MCF 10A (cell line): ENCODE measurements around the gene SCAMP1. TPM values are rescaled to one million over a fixed set of nuclear protein-coding genes. Genes with fewer than 3 reads are reported as not detected.

ENCODE experiments used
- Bru-seq: library from RNA; stranded (reverse); fragments of 400-500 nt; gene quantifications from one replicate; lab custom pipeline; 2021; lab: Mats Ljungman, UMichigan
- BruChase-seq, 2 experiments: library from RNA; stranded (reverse); fragments of 400-500 nt; gene quantifications; one replicate each; lab custom pipeline; 2021; lab: Mats Ljungman, UMichigan
- BruUV-seq: library from RNA; stranded (reverse); fragments of 400-500 nt; replicated peaks from 2 replicates; lab custom pipeline; 2021; lab: Mats Ljungman, UMichigan
- CTCF ChIA-PET: fragments of 300-600 bp; sonication (Branson Sonifier 250); formaldehyde crosslinking; extraction: SDS; loops from one replicate; lab custom pipeline; 2021; ENCODE audit warnings: antibody characterized with exemption, inconsistent platforms; lab: Yijun Ruan, JAX
- POLR2A ChIA-PET: fragments of 300-600, 350-650 bp; sonication (Branson Sonifier 250); formaldehyde crosslinking; extraction: SDS; loops from one replicate; lab custom pipeline; 2020; ENCODE audit warnings: antibody characterized with exemption, inconsistent platforms; lab: Yijun Ruan, JAX
- DNase-seq: peaks from one replicate; pipeline ENCODE4 v3.0.0-alpha.2; 2018; ENCODE audit not compliant: unreplicated experiment
- H3K27ac Mint-ChIP-seq: one replicate; pipeline ENCODE4 v1.8.0; 2022; ENCODE audit warnings: mild to moderate bottlenecking, low read depth, mixed read lengths; ENCODE audit not compliant: unreplicated experiment
- H3K27me3 Mint-ChIP-seq: one replicate; pipeline ENCODE4 v1.8.0; 2022; ENCODE audit warnings: mixed read lengths; ENCODE audit not compliant: insufficient read depth, unreplicated experiment
- H3K36me3 Mint-ChIP-seq: one replicate; pipeline ENCODE4 v1.8.0; 2022; ENCODE audit warnings: mild to moderate bottlenecking, moderate library complexity, mixed read lengths; ENCODE audit not compliant: insufficient read depth, unreplicated experiment
- H3K4me1 Mint-ChIP-seq: one replicate; pipeline ENCODE4 v1.8.0; 2022; ENCODE audit warnings: mixed read lengths; ENCODE audit not compliant: insufficient read depth, unreplicated experiment
- H3K4me3 Mint-ChIP-seq: one replicate; pipeline ENCODE4 v1.8.0; 2022; ENCODE audit warnings: mild to moderate bottlenecking, moderate library complexity, mixed read lengths; ENCODE audit not compliant: unreplicated experiment
- H3K9me3 Mint-ChIP-seq: one replicate; pipeline ENCODE4 v1.8.0; 2022; ENCODE audit warnings: mixed read lengths; ENCODE audit not compliant: unreplicated experiment
- CTCF ChIP-seq: fragments of 200-600 bp; IDR thresholded peaks from one replicate; pipeline ENCODE4 v1.8.0; 2022; ENCODE audit warnings: antibody characterized with exemption, mild to moderate bottlenecking; ENCODE audit not compliant: unreplicated experiment
- intact Hi-C: fragments of 100-400 bp; cut with micrococcal nuclease; formaldehyde crosslinking; loops from 2 replicates; pipeline ENCODE4 v1.14.1; 2022
- long read RNA-seq: library from polyadenylated mRNA; stranded (forward); transcript quantifications from one replicate; pipeline ENCODE4 v2.0.0, GENCODE V29; 2022
- total RNA-seq: library from RNA; stranded (reverse); gene quantifications from 2 replicates; pipeline ENCODE4 v1.2.3, GENCODE V29; 2022

SCAMP1 gene
- total RNA-seq: 26.1 and 29.3 TPM in 2 replicates
- percentile 66 among the genes with signal in this experiment for Bru-seq, nascent RNA
- percentile 68 among the genes with signal in this experiment for BruChase-seq, experiment 1, labeled RNA remaining after a 6-hour chase
- BruChase-seq, experiment 2, labeled RNA remaining after a 2-hour chase: percentile 58 among the genes with signal in this experiment
- long read RNA-seq, full-length matches to known transcripts: 71 of 106 reads
- long read RNA-seq, partial matches to known transcripts: 4 of 106 reads
- long read RNA-seq, other reads (novel, unspliced or antisense): 31 of 106 reads

GRCh38 chr5:78359831-78360673 lies at the start of gene SCAMP1:
Gene SCAMP1 (plus strand): TSS chr5:78360617. CDS start chr5:78360672, 55 bp downstream.
- ChIA-PET POLR2A (interaction anchor here (0.6 to 2.8 kb wide), 34 partner anchors 9 to 1152 kb away, joined by 3 to 139 read pairs (median 4); partner anchors contain the start of gene AP3B1), CTCF (interaction anchor here (0.6 to 1.5 kb wide), 9 partner anchors 12 to 601 kb away, joined by 3 to 4 read pairs (median 3); no protein-coding TSS in a partner anchor)
- peak; percentile 90 for DNase-seq
- peak within 1 kb of the TSS; percentile 95 for H3K27ac Mint-ChIP-seq
- H3K9me3 Mint-ChIP-seq: no peaks in the 10 kb centered on the region
- intact Hi-C loops: loop anchor here (1.0 kb wide), 2 partner anchors 34 to 66 kb away; partner anchors contain the start of gene AP3B1
- TF ChIP-seq CTCF: peak; percentile 21
- H3K27me3 Mint-ChIP-seq: no peaks in the 10 kb centered on the region
- peaks cover 31% of the 10 kb centered on the region for H3K4me1 Mint-ChIP-seq
- H3K36me3 Mint-ChIP-seq: peaks cover 9% of the 10 kb centered on the region
- peak within 1 kb of the TSS; percentile 97 for H3K4me3 Mint-ChIP-seq
- TSS peak; percentile 62 for BruUV-seq

- Mint-ChIP-seq H3K4me1 (peaks cover 6% of the 10 kb centered on the region), H3K36me3 (no peaks in the 10 kb centered on the region), H3K4me3 (no peak overlapping the region), H3K27ac (no peak overlapping the region), H3K27me3 (peaks cover 15% of the 10 kb centered on the region), H3K9me3 (no peaks in the 10 kb centered on the region)
- DNase-seq: no peak
- intact Hi-C loops: no loop called here
- CTCF ChIA-PET: interaction anchor here (0.8 to 0.9 kb wide), 2 partner anchors 16 to 817 kb away, joined by 3 to 4 read pairs; no protein-coding TSS in a partner anchor
- BruUV-seq: no TSS peak
- POLR2A ChIA-PET: no interaction called here
- TF ChIP-seq CTCF: no peak
These were observed 42.9 kb upstream of the SCAMP1 start for GRCh38 chr5:78317515-78317914.

GRCh38 chr5:78318337-78318736 lies 42.1 kb upstream of the SCAMP1 start:
- POLR2A ChIA-PET: no interaction called here
- Mint-ChIP-seq H3K9me3 (no peaks in the 10 kb centered on the region), H3K4me1 (peaks cover 6% of the 10 kb centered on the region), H3K27me3 (peaks cover 10% of the 10 kb centered on the region), H3K36me3 (no peaks in the 10 kb centered on the region), H3K4me3 (no peak overlapping the region), H3K27ac (no peak overlapping the region)
- DNase-seq: no peak
- intact Hi-C loops: no loop called here
- BruUV-seq: no TSS peak
- CTCF ChIA-PET: interaction anchor here (0.7 to 1.7 kb wide), 2 partner anchors 149 to 1967 kb away, joined by 3 read pairs; no protein-coding TSS in a partner anchor
- no peak for TF ChIP-seq CTCF
